DOHH2 (cell line): ENCODE measurements around the gene PDZK1IP1.
"Not testable (repeated sequence)": the region's sequence is repeated elsewhere in the genome, so short reads cannot be mapped to it uniquely, and the experiment has no call there.

ENCODE experiments used
- CTCF ChIP-seq: fragments of 200-600 bp; sonication (generic); IDR thresholded peaks from one replicate; pipeline ENCODE4 v1.5.1; 2014; ENCODE audit warnings: antibody characterized with exemption, mild to moderate bottlenecking, low read depth, low read length; ENCODE audit not compliant: poor library complexity, severe bottlenecking
- EZH2phosphoT487 ChIP-seq: fragments of 200-600 bp; sonication (generic); IDR thresholded peaks from 2 replicates; pipeline ENCODE4 v1.6.1; 2017; ENCODE audit warnings: borderline replicate concordance, mild to moderate bottlenecking, antibody characterized with exemption, low read length, moderate library complexity, mixed read lengths

DNA sequence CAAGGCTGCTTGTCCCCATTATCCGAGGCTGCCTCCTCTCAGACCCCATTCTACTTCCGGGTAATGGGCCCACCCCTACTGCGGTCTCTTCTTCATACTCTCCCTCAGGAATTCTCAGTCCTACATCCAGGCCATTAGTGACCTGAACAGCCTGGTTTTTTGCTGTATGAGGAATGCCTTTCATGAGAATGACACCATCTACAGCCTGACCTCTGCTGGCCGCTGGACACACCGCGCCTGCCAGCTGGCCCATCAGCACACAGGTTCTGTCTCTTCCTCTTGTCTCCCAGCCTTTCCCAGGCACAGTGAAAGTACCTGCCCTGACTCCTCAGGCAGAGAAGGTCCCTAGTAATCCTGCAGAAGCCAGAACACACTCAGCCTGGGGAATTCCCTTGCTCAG, 46.2 kb downstream of the PDZK1IP1 start:
- TF ChIP-seq CTCF, EZH2phosphoT487: not testable (repeated sequence)
